SK-N-SH treated with all-trans-retinoic acid at 6 μM for 48 hours (cell line): ENCODE results near the gene PYCR2.

ENCODE experiments used
- ARNTL ChIP-seq: fragments of 450-650 bp; formaldehyde crosslinking; IDR thresholded peaks from 2 replicates; pipeline ENCODE4 v1.5.0; 2020; ENCODE audit warnings: low read depth, mild to moderate bottlenecking, moderate library complexity, borderline replicate concordance
- BACH2 ChIP-seq: fragments of 250-450 bp; sonication (Bioruptor Pico); IDR thresholded peaks from 2 replicates; pipeline ENCODE4 v1.9.0; 2021; ENCODE audit warnings: mild to moderate bottlenecking, borderline replicate concordance
- CSDC2 ChIP-seq: fragments of 250-450 bp; sonication (Bioruptor Pico); IDR thresholded peaks from 2 replicates; pipeline ENCODE4 v1.5.0; 2020; ENCODE audit warnings: mild to moderate bottlenecking, moderate library complexity
- GLIS3 ChIP-seq: fragments of 250-450 bp; sonication (Bioruptor Pico); IDR thresholded peaks from 2 replicates; pipeline ENCODE4 v1.5.0; 2020; ENCODE audit warnings: mild to moderate bottlenecking, moderate library complexity
- RARB ChIP-seq: fragments of 250-450 bp; sonication (Bioruptor Pico); IDR thresholded peaks from 2 replicates; pipeline ENCODE4 v1.8.0; 2021; ENCODE audit warnings: mild to moderate bottlenecking, moderate library complexity
- SNAI2 ChIP-seq: fragments of 250-450 bp; sonication (Bioruptor Pico); IDR thresholded peaks from 2 replicates; pipeline ENCODE4 v1.5.0; 2020; ENCODE audit warnings: mild to moderate bottlenecking, moderate library complexity
- ZFP30 ChIP-seq: fragments of 450-650 bp; formaldehyde crosslinking; IDR thresholded peaks from 2 replicates; pipeline ENCODE4 v1.5.0; 2022; ENCODE audit warnings: mild to moderate bottlenecking, moderate library complexity
- ZNF70 ChIP-seq: fragments of 450-650 bp; formaldehyde crosslinking; IDR thresholded peaks from 2 replicates; pipeline ENCODE4 v1.5.0; 2020; ENCODE audit warnings: mild to moderate bottlenecking, moderate library complexity
- ZNF8 ChIP-seq: fragments of 450-650 bp; formaldehyde crosslinking; IDR thresholded peaks from 2 replicates; pipeline ENCODE4 v1.5.0; 2020; ENCODE audit warnings: mild to moderate bottlenecking, moderate library complexity
- TF ChIP-seq, protein P1 (sequence below): fragments of 250-450 bp; sonication (Bioruptor Pico); IDR thresholded peaks from 2 replicates; pipeline ENCODE4 v1.5.1; 2020; ENCODE audit warnings: low read depth, mild to moderate bottlenecking, moderate library complexity
- TF ChIP-seq, protein P2 (sequence below): fragments of 250-450 bp; sonication (Bioruptor Pico); IDR thresholded peaks from 2 replicates; pipeline ENCODE4 v1.5.1; 2021; ENCODE audit warnings: mild to moderate bottlenecking, moderate library complexity
- TF ChIP-seq, protein P3 (sequence below): fragments of 250-450 bp; sonication (Bioruptor Pico); IDR thresholded peaks from 2 replicates; pipeline ENCODE4 v1.8.0; 2021; ENCODE audit warnings: low read depth, mild to moderate bottlenecking, moderate library complexity, borderline replicate concordance
- TF ChIP-seq, protein P4 (sequence below): fragments of 250-450 bp; sonication (Bioruptor Pico); IDR thresholded peaks from 2 replicates; pipeline ENCODE4 v1.8.0; 2020; ENCODE audit warnings: mild to moderate bottlenecking, moderate library complexity, borderline replicate concordance

DNA sequence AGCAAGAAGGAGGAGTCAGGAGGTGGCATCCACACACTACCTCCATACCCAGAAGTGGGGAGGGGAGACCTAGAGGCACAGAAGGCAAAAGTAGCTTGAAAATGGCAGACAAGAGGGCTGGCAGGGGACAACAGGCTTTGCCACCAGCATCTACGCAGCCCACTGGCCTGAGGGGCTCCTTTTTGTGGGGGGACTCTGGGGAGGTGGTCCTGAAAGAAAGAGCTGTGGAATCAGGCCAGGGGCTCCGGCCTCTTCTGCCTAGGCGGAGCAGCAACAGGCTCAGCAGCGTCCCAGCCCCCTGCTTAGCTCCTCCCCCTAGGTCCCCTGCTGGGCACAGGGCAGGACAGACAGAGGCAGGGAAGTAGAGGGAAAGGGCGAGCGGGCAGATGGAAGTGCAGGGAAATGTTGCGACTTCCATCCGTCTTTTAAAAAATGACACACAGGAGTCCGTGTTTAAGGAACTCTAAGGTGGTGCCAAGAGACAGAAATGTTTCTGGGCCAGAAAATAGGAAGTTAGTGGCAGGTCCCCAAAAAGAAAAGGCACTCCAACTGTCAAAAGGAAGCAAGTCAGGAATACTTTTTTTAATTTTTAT is 27.0 kb upstream of the PYCR2 start:
- TF ChIP-seq ZNF70 (CRISPR knock-in tag) (no peak), ZNF8 (CRISPR knock-in tag) (no peak), ZFP30 (no peak), CSDC2 (CRISPR knock-in tag) (no peak), ARNTL (no peak), GLIS3 (no peak), RARB (CRISPR knock-in tag) (no peak), BACH2 (CRISPR knock-in tag) (no peak), SNAI2 (CRISPR knock-in tag) (no peak)
- TF ChIP-seq, protein P1, sequence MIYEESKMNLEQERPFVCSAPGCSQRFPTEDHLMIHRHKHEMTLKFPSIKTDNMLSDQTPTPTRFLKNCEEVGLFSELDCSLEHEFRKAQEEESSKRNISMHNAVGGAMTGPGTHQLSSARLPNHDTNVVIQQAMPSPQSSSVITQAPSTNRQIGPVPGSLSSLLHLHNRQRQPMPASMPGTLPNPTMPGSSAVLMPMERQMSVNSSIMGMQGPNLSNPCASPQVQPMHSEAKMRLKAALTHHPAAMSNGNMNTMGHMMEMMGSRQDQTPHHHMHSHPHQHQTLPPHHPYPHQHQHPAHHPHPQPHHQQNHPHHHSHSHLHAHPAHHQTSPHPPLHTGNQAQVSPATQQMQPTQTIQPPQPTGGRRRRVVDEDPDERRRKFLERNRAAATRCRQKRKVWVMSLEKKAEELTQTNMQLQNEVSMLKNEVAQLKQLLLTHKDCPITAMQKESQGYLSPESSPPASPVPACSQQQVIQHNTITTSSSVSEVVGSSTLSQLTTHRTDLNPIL: no peak
- TF ChIP-seq, protein P2, sequence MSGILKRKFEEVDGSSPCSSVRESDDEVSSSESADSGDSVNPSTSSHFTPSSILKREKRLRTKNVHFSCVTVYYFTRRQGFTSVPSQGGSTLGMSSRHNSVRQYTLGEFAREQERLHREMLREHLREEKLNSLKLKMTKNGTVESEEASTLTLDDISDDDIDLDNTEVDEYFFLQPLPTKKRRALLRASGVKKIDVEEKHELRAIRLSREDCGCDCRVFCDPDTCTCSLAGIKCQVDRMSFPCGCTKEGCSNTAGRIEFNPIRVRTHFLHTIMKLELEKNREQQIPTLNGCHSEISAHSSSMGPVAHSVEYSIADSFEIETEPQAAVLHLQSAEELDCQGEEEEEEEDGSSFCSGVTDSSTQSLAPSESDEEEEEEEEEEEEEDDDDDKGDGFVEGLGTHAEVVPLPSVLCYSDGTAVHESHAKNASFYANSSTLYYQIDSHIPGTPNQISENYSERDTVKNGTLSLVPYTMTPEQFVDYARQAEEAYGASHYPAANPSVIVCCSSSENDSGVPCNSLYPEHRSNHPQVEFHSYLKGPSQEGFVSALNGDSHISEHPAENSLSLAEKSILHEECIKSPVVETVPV (CRISPR knock-in tag): no peak
- TF ChIP-seq, protein P3, sequence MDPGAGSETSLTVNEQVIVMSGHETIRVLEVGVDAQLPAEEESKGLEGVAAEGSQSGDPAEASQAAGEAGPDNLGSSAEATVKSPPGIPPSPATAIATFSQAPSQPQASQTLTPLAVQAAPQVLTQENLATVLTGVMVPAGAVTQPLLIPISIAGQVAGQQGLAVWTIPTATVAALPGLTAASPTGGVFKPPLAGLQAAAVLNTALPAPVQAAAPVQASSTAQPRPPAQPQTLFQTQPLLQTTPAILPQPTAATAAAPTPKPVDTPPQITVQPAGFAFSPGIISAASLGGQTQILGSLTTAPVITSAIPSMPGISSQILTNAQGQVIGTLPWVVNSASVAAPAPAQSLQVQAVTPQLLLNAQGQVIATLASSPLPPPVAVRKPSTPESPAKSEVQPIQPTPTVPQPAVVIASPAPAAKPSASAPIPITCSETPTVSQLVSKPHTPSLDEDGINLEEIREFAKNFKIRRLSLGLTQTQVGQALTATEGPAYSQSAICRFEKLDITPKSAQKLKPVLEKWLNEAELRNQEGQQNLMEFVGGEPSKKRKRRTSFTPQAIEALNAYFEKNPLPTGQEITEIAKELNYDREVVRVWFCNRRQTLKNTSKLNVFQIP (CRISPR knock-in tag): no peak
- TF ChIP-seq, protein P4, sequence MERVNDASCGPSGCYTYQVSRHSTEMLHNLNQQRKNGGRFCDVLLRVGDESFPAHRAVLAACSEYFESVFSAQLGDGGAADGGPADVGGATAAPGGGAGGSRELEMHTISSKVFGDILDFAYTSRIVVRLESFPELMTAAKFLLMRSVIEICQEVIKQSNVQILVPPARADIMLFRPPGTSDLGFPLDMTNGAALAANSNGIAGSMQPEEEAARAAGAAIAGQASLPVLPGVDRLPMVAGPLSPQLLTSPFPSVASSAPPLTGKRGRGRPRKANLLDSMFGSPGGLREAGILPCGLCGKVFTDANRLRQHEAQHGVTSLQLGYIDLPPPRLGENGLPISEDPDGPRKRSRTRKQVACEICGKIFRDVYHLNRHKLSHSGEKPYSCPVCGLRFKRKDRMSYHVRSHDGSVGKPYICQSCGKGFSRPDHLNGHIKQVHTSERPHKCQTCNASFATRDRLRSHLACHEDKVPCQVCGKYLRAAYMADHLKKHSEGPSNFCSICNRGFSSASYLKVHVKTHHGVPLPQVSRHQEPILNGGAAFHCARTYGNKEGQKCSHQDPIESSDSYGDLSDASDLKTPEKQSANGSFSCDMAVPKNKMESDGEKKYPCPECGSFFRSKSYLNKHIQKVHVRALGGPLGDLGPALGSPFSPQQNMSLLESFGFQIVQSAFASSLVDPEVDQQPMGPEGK (CRISPR knock-in tag): no peak
